GM21737 (cell line): ENCODE data around the gene ERG28.
A peak's percentile ranks its signal among the peaks of the same experiment; 100 is the strongest.

Experiments
- ATAC-seq: cut with Tn5 transposase; IDR thresholded peaks from one replicate; pipeline ENCODE4 v1.9.1; 2021; ENCODE audit warnings: mild to moderate bottlenecking, moderate library complexity; ENCODE audit not compliant: unreplicated experiment

Gene ERG28

GRCh38 chr14:75660238-75660629 is 442 bp downstream of the ERG28 start:
- no peak for ATAC-seq

GRCh38 chr14:75658957-75659356 is 1.7 kb downstream of the ERG28 start:
- no peak for ATAC-seq

- ATAC-seq = no peak
Measured at GRCh38 chr14:75657331-75657730, 3.3 kb downstream of the ERG28 start.

GRCh38 chr14:75655235-75655634 is 5.4 kb downstream of the ERG28 start:
- ATAC-seq = no peak

- peak; percentile 64 for ATAC-seq
Measured at GRCh38 chr14:75654127-75654732, 6.4 kb downstream of the ERG28 start.

- ATAC-seq = no peak
Measured at GRCh38 chr14:75653563-75653962, 7.1 kb downstream of the ERG28 start.

- ATAC-seq = no peak
Measured at GRCh38 chr14:75650253-75651058, 10.2 kb downstream of the ERG28 start.

GRCh38 chr14:75649773-75650172 is 10.9 kb downstream of the ERG28 start:
- no peak for ATAC-seq

GRCh38 chr14:75649337-75649736 is 11.3 kb downstream of the ERG28 start:
- ATAC-seq = no peak

- ATAC-seq = no peak
Measured at GRCh38 chr14:75648066-75648838, 12.4 kb downstream of the ERG28 start.

- no peak for ATAC-seq
Measured at GRCh38 chr14:75647640-75648039, 13.0 kb downstream of the ERG28 start.

- no peak for ATAC-seq
Measured at GRCh38 chr14:75646762-75647161, 13.9 kb downstream of the ERG28 start.

- ATAC-seq = no peak
Measured at GRCh38 chr14:75645056-75645455, 15.6 kb downstream of the ERG28 start.

- ATAC-seq = no peak
Measured at GRCh38 chr14:75643985-75644384, 16.7 kb downstream of the ERG28 start.

- no peak for ATAC-seq
Measured at GRCh38 chr14:75640876-75641275, 19.8 kb downstream of the ERG28 start.

- ATAC-seq = no peak
Measured at GRCh38 chr14:75636100-75636692, 24.5 kb downstream of the ERG28 start.

- no peak for ATAC-seq
Measured at GRCh38 chr14:75634848-75635247, 25.8 kb downstream of the ERG28 start.

- no peak for ATAC-seq
Measured at GRCh38 chr14:75631453-75631831, 29.2 kb downstream of the ERG28 start.

- ATAC-seq = no peak
Measured at GRCh38 chr14:75630695-75631452, 29.8 kb downstream of the ERG28 start.

GRCh38 chr14:75628816-75629215 is 31.9 kb downstream of the ERG28 start:
- no peak for ATAC-seq

- no peak for ATAC-seq
Measured at GRCh38 chr14:75627406-75627805, 33.3 kb downstream of the ERG28 start.
